Activated naive CD4-positive, alpha-beta T cell treated with anti-CD3 and anti-CD28 coated beads, Interleukin-2, amount 10 ng/mL, durations not matched to agents 7 days and 5 days (primary cell): ENCODE data around the gene UBD.

Experiments
- CTCF ChIA-PET: fragments of 350-600 bp; sonication (Branson Sonifier 250); formaldehyde crosslinking; loops from one replicate; lab custom pipeline; 2021; ENCODE audit warnings: antibody characterized with exemption; lab: Charles Lee
- DNase-seq: peaks from one replicate; pipeline ENCODE4 v3.0.0-alpha.2; 2020
- H3K27ac Mint-ChIP-seq: one replicate; pipeline ENCODE4 v1.8.0; 2021; ENCODE audit warnings: mild to moderate bottlenecking, moderate library complexity, mixed read lengths
- H3K27me3 Mint-ChIP-seq: one replicate; pipeline ENCODE4 v1.8.0; 2021; ENCODE audit warnings: mild to moderate bottlenecking, mixed read lengths
- H3K36me3 Mint-ChIP-seq: one replicate; pipeline ENCODE4 v1.8.0; 2021; ENCODE audit warnings: mixed read lengths
- H3K4me1 Mint-ChIP-seq: one replicate; pipeline ENCODE4 v1.8.0; 2021; ENCODE audit warnings: mixed read lengths
- H3K4me3 Mint-ChIP-seq: one replicate; pipeline ENCODE4 v1.8.0; 2021; ENCODE audit warnings: mild to moderate bottlenecking, moderate library complexity, mixed read lengths
- H3K9me3 Mint-ChIP-seq: one replicate; pipeline ENCODE4 v1.8.0; 2021; ENCODE audit warnings: mixed read lengths

The UBD gene

GRCh38 chr6:29577544-29577943, 18.0 kb upstream of the UBD start:
- H3K9me3 Mint-ChIP-seq, result no peaks in the 10 kb centered on the region
- H3K27me3 Mint-ChIP-seq, result peaks cover 35% of the 10 kb centered on the region

GRCh38 chr6:29576056-29576455, 16.5 kb upstream of the UBD start:
- CTCF ChIA-PET, result no interaction called here
- DNase-seq, result no peak
- Mint-ChIP-seq H3K4me1 (no peaks in the 10 kb centered on the region), H3K36me3 (no peaks in the 10 kb centered on the region), H3K9me3 (no peaks in the 10 kb centered on the region), H3K27me3 (peaks cover 34% of the 10 kb centered on the region), H3K4me3 (no peak overlapping the region), H3K27ac (no peak overlapping the region)

More at GRCh38 chr6:29577544-29577943, 18.0 kb upstream of the UBD start:
- CTCF ChIA-PET, result no interaction called here
- Mint-ChIP-seq H3K36me3 (no peaks in the 10 kb centered on the region), H3K27ac (no peak overlapping the region), H3K4me3 (no peak overlapping the region), H3K4me1 (no peaks in the 10 kb centered on the region)
- DNase-seq, result no peak

- CTCF ChIA-PET, result no interaction called here
- no peak overlapping the region for H3K27ac Mint-ChIP-seq
- DNase-seq, result no peak
- H3K27me3 Mint-ChIP-seq, result peaks cover 17% of the 10 kb centered on the region
- H3K4me3 Mint-ChIP-seq, result no peak overlapping the region
- H3K36me3 Mint-ChIP-seq, result no peaks in the 10 kb centered on the region
- peaks cover 3% of the 10 kb centered on the region for H3K4me1 Mint-ChIP-seq
- no peaks in the 10 kb centered on the region for H3K9me3 Mint-ChIP-seq
Measured at GRCh38 chr6:29567991-29568390, 8.5 kb upstream of the UBD start.

- CTCF ChIA-PET, result no interaction called here
- Mint-ChIP-seq H3K27ac (no peak overlapping the region), H3K9me3 (no peaks in the 10 kb centered on the region), H3K4me3 (no peak overlapping the region), H3K4me1 (peaks cover 3% of the 10 kb centered on the region), H3K27me3 (peaks cover 17% of the 10 kb centered on the region), H3K36me3 (no peaks in the 10 kb centered on the region)
- DNase-seq, result no peak
Measured at GRCh38 chr6:29567541-29567940, 8.0 kb upstream of the UBD start.

GRCh38 chr6:29566856-29567255, 7.3 kb upstream of the UBD start:
- Mint-ChIP-seq H3K27ac (no peak overlapping the region), H3K4me3 (no peak overlapping the region), H3K9me3 (no peaks in the 10 kb centered on the region), H3K27me3 (peaks cover 14% of the 10 kb centered on the region), H3K4me1 (peaks cover 3% of the 10 kb centered on the region), H3K36me3 (no peaks in the 10 kb centered on the region)
- CTCF ChIA-PET, result no interaction called here
- no peak for DNase-seq

- H3K27ac Mint-ChIP-seq, result no peak overlapping the region
- peaks cover 3% of the 10 kb centered on the region for H3K4me1 Mint-ChIP-seq
- CTCF ChIA-PET, result no interaction called here
- no peaks in the 10 kb centered on the region for H3K36me3 Mint-ChIP-seq
- no peaks in the 10 kb centered on the region for H3K9me3 Mint-ChIP-seq
- no peak for DNase-seq
- H3K4me3 Mint-ChIP-seq, result no peak overlapping the region
- H3K27me3 Mint-ChIP-seq, result peaks cover 19% of the 10 kb centered on the region
Measured at GRCh38 chr6:29564875-29565274, 5.3 kb upstream of the UBD start.

GRCh38 chr6:29563435-29563965, 4.0 kb upstream of the UBD start:
- Mint-ChIP-seq H3K9me3 (no peaks in the 10 kb centered on the region), H3K27me3 (peaks cover 24% of the 10 kb centered on the region), H3K36me3 (no peaks in the 10 kb centered on the region), H3K4me3 (no peak overlapping the region), H3K4me1 (peaks cover 3% of the 10 kb centered on the region), H3K27ac (no peak overlapping the region)
- DNase-seq, result no peak
- CTCF ChIA-PET, result no interaction called here

- no peaks in the 10 kb centered on the region for H3K9me3 Mint-ChIP-seq
- CTCF ChIA-PET, result no interaction called here
- H3K4me1 Mint-ChIP-seq, result peaks cover 3% of the 10 kb centered on the region
- no peak overlapping the region for H3K4me3 Mint-ChIP-seq
- no peak overlapping the region for H3K27ac Mint-ChIP-seq
- no peaks in the 10 kb centered on the region for H3K36me3 Mint-ChIP-seq
- peaks cover 23% of the 10 kb centered on the region for H3K27me3 Mint-ChIP-seq
- DNase-seq, result no peak
Measured at GRCh38 chr6:29561606-29562181, 2.2 kb upstream of the UBD start.

- Mint-ChIP-seq H3K4me1 (peaks cover 3% of the 10 kb centered on the region), H3K27me3 (peaks cover 30% of the 10 kb centered on the region), H3K36me3 (no peaks in the 10 kb centered on the region), H3K4me3 (no peak overlapping the region), H3K9me3 (no peaks in the 10 kb centered on the region), H3K27ac (no peak overlapping the region)
- no peak for DNase-seq
- CTCF ChIA-PET, result no interaction called here
Measured at GRCh38 chr6:29561091-29561490, 1.6 kb upstream of the UBD start.

- Mint-ChIP-seq H3K27me3 (peaks cover 51% of the 10 kb centered on the region), H3K36me3 (no peaks in the 10 kb centered on the region), H3K4me3 (no peak overlapping the region), H3K4me1 (peaks cover 8% of the 10 kb centered on the region), H3K27ac (no peak overlapping the region), H3K9me3 (no peaks in the 10 kb centered on the region)
- DNase-seq, result no peak
- CTCF ChIA-PET, result interaction anchor here (1.3 kb wide), 1 partner anchor 31 kb away, joined by 4 read pairs; no protein-coding TSS in a partner anchor
Measured at GRCh38 chr6:29558439-29559079, 973 bp downstream of the UBD start.

- CTCF ChIA-PET, result no interaction called here
- Mint-ChIP-seq H3K27me3 (peaks cover 57% of the 10 kb centered on the region), H3K27ac (no peak overlapping the region), H3K4me3 (no peak overlapping the region), H3K36me3 (no peaks in the 10 kb centered on the region), H3K4me1 (peaks cover 17% of the 10 kb centered on the region), H3K9me3 (no peaks in the 10 kb centered on the region)
- DNase-seq, result no peak
Measured at GRCh38 chr6:29557320-29557719, 2.2 kb downstream of the UBD start.

- Mint-ChIP-seq H3K4me3 (no peak overlapping the region), H3K36me3 (no peaks in the 10 kb centered on the region), H3K4me1 (peaks cover 17% of the 10 kb centered on the region), H3K27me3 (peaks cover 54% of the 10 kb centered on the region), H3K9me3 (no peaks in the 10 kb centered on the region), H3K27ac (no peak overlapping the region)
- CTCF ChIA-PET, result no interaction called here
- no peak for DNase-seq
Measured at GRCh38 chr6:29554764-29555163, 4.8 kb downstream of the UBD start.

- Mint-ChIP-seq H3K4me1 (peaks cover 17% of the 10 kb centered on the region), H3K9me3 (no peaks in the 10 kb centered on the region), H3K4me3 (peak overlapping the region; percentile 48), H3K36me3 (no peaks in the 10 kb centered on the region), H3K27me3 (peaks cover 48% of the 10 kb centered on the region), H3K27ac (no peak overlapping the region)
- DNase-seq, result peak; percentile 36
- CTCF ChIA-PET, result no interaction called here
Measured at GRCh38 chr6:29553268-29554057, 6.1 kb downstream of the UBD start.

- Mint-ChIP-seq H3K4me3 (no peak overlapping the region), H3K36me3 (no peaks in the 10 kb centered on the region), H3K27ac (no peak overlapping the region), H3K4me1 (peaks cover 17% of the 10 kb centered on the region), H3K9me3 (no peaks in the 10 kb centered on the region), H3K27me3 (peaks cover 46% of the 10 kb centered on the region)
- CTCF ChIA-PET, result no interaction called here
- no peak for DNase-seq
Measured at GRCh38 chr6:29552512-29553051, 7.0 kb downstream of the UBD start.
